Endothelial cell of umbilical vein (primary cell): ENCODE data around the gene EBPL. TPM values are rescaled to one million over a fixed set of nuclear protein-coding genes. Genes with fewer than 3 reads are reported as not detected.

Experiments used
- BruUV-seq: library from RNA; stranded (reverse); fragments of 400-500 nt; replicated peaks from 2 replicates; lab custom pipeline; 2021; lab: Mats Ljungman, UMichigan
- CTCF ChIA-PET: fragments of 300-600, 350-600 bp; sonication (Branson Sonifier 250); formaldehyde crosslinking; loops from one replicate; lab custom pipeline; 2021; ENCODE audit warnings: antibody characterized with exemption, inconsistent platforms; lab: Charles Lee
- POLR2A ChIA-PET: fragments of 300-600, 350-600 bp; sonication (Branson Sonifier 250); formaldehyde crosslinking; loops from one replicate; lab custom pipeline; 2021; ENCODE audit warnings: antibody characterized with exemption, inconsistent platforms; lab: Charles Lee
- DNase-seq: peaks from one replicate; pipeline ENCODE4 v3.0.0-alpha.2; 2011; ENCODE audit warnings: low read depth, low spot score
- FAIRE-seq: peaks from 2 replicates; lab custom pipeline; 2011; peaks lifted over from hg19 to GRCh38; lab: Jason Lieb, UNC
- H2AFZ ChIP-seq: 2 replicates; pipeline ENCODE4 v1.6.0; 2012; ENCODE audit warnings: low read depth, low read length, control low read depth, inconsistent platforms
- H3K27ac ChIP-seq: 2 replicates; pipeline ENCODE4 v1.5.1; 2011; ENCODE audit warnings: low read depth, mild to moderate bottlenecking, control low read depth, low read length, moderate library complexity; ENCODE audit not compliant: insufficient read depth
- H3K27me3 ChIP-seq, 2 experiments: 2 replicates each; pipeline versions ENCODE4 v1.6.0 to v1.6.1; 2011; ENCODE audit warnings: low read length in 2 of 2, mixed read lengths in 1 of 2; ENCODE audit not compliant: control insufficient read depth in 2 of 2, insufficient read depth in 2 of 2
- H3K36me3 ChIP-seq, 2 experiments: 2 replicates in 1 of 2; 3 replicates in 1 of 2; pipeline ENCODE4 v1.5.1; 2011; ENCODE audit warnings: low read length in 2 of 2, mild to moderate bottlenecking in 1 of 2, moderate library complexity in 1 of 2; ENCODE audit not compliant: control insufficient read depth in 2 of 2, insufficient read depth in 2 of 2; ENCODE audit errors: extremely low read depth in 1 of 2
- H3K4me1 ChIP-seq: 3 replicates; pipeline ENCODE4 v1.5.1; 2011; ENCODE audit warnings: mild to moderate bottlenecking, low read length; ENCODE audit not compliant: control insufficient read depth, insufficient read depth; ENCODE audit errors: extremely low read depth
- H3K4me2 ChIP-seq: 2 replicates; pipeline ENCODE4 v1.6.1; 2011; ENCODE audit warnings: low read length, control low read depth, mixed read lengths; ENCODE audit not compliant: insufficient read depth
- H3K4me3 ChIP-seq, 3 experiments: fragments of 200-600 bp in 1 of 3; sonication (generic), shearing (Covaris generic) in 1 of 3; replicated peaks in 1 of 3; 2 replicates each; pipeline ENCODE4 v1.5.1; 2011 to 2016; ENCODE audit warnings: control low read depth in 3 of 3, low read length in 3 of 3, mild to moderate bottlenecking in 2 of 3, inconsistent platforms in 1 of 3, low read depth in 1 of 3, moderate library complexity in 1 of 3; ENCODE audit not compliant: insufficient read depth in 1 of 3
- H3K79me2 ChIP-seq: 2 replicates; pipeline ENCODE4 v1.6.0; 2012; ENCODE audit warnings: low read length, inconsistent platforms; ENCODE audit not compliant: control insufficient read depth, insufficient read depth
- H3K9ac ChIP-seq: replicated peaks from 2 replicates; pipeline ENCODE3; 2011; ENCODE audit warnings: low read length, control low read depth; ENCODE audit not compliant: insufficient read depth; ENCODE audit errors: extremely low read depth
- H3K9me1 ChIP-seq: replicated peaks from 3 replicates; pipeline ENCODE4 v1.6.0; 2011; ENCODE audit warnings: mild to moderate bottlenecking, low read length; ENCODE audit not compliant: control insufficient read depth, insufficient read depth; ENCODE audit errors: extremely low read depth
- H3K9me3 ChIP-seq: replicated peaks from 2 replicates; pipeline ENCODE4 v1.5.1; 2012; ENCODE audit warnings: low read length, inconsistent platforms; ENCODE audit not compliant: control insufficient read depth, insufficient read depth
- H4K20me1 ChIP-seq: replicated peaks from 2 replicates; pipeline ENCODE3; 2011; ENCODE audit warnings: mild to moderate bottlenecking, low read length; ENCODE audit not compliant: control insufficient read depth, insufficient read depth; ENCODE audit errors: extremely low read depth
- CTCF ChIP-seq, 2 donors: IDR thresholded peaks; 1 replicate in 1 of 2; 2 replicates in 1 of 2; pipeline ENCODE4 v1.5.1; 2011; ENCODE audit warnings: low read length in 2 of 2, mild to moderate bottlenecking in 2 of 2, moderate library complexity in 2 of 2, control low read depth in 1 of 2, inconsistent platforms in 1 of 2, low read depth in 1 of 2; ENCODE audit not compliant: insufficient read depth in 1 of 2; ENCODE audit errors: extremely low read depth in 1 of 2
- EZH2 ChIP-seq: IDR thresholded peaks from 2 replicates; pipeline ENCODE4 v1.6.1; 2012; ENCODE audit warnings: borderline replicate concordance, low read depth, mild to moderate bottlenecking, moderate library complexity, low read length, inconsistent platforms; ENCODE audit not compliant: severe bottlenecking
- FOS ChIP-seq: IDR thresholded peaks from 2 replicates; pipeline ENCODE4 v1.6.1; 2011; ENCODE audit warnings: mild to moderate bottlenecking, low read length, moderate library complexity, borderline replicate concordance; ENCODE audit not compliant: insufficient read depth
- GATA2 ChIP-seq: IDR thresholded peaks from 2 replicates; pipeline ENCODE4 v1.7.0; 2011; ENCODE audit warnings: low read depth, mild to moderate bottlenecking, moderate library complexity, mixed read lengths, low read length; ENCODE audit not compliant: insufficient read length, insufficient read depth
- JUN ChIP-seq: IDR thresholded peaks from 2 replicates; pipeline ENCODE4 v1.6.1; 2011; ENCODE audit warnings: borderline replicate concordance, low read depth; ENCODE audit not compliant: insufficient read length, insufficient read depth
- MAX ChIP-seq: IDR thresholded peaks from 2 replicates; pipeline ENCODE4 v1.6.1; 2011; ENCODE audit not compliant: insufficient read depth, insufficient read length
- MYC ChIP-seq: IDR thresholded peaks from one replicate; pipeline ENCODE4 v1.6.1; 2011; ENCODE audit warnings: mild to moderate bottlenecking, low read depth, low read length
- POLR2A ChIP-seq: IDR thresholded peaks from 2 replicates; pipeline ENCODE4 v1.6.1; 2012; ENCODE audit warnings: low read depth, mild to moderate bottlenecking, control low read depth, low read length
- POLR2AphosphoS5 ChIP-seq: IDR thresholded peaks from 2 replicates; pipeline ENCODE4 v1.6.1; 2012; ENCODE audit warnings: low read depth, mild to moderate bottlenecking, control low read depth, low read length, moderate library complexity; ENCODE audit not compliant: insufficient read depth
- dilution Hi-C: fragments of 300-500 bp; cut with MboI; formaldehyde crosslinking; loops from one replicate; pipeline ENCODE4 v1.15.0; 2019; ENCODE audit warnings: low sequenced_read_pairs; ENCODE audit not compliant: extremely low pct_ligation_motif_present
- intact Hi-C: fragments of 100-400 bp; cut with micrococcal nuclease; formaldehyde crosslinking; loops from one replicate; pipeline ENCODE4 v1.10.0; 2022
- polyA plus RNA-seq, 4 experiments: library from polyadenylated mRNA; depleted of rRNA in 3 of 4; stranded (reverse) in 3 of 4; unstranded in 1 of 4; fragments of >200 nt; gene quantifications; 2 replicates each; pipeline versions ENCODE4 v1.2.1 to v1.2.3, GENCODE V29; 2011 to 2012; ENCODE audit warnings: missing spikeins in 1 of 4
- total RNA-seq: library from RNA; stranded (reverse); gene quantifications from 2 replicates; pipeline ENCODE4 v1.2.3, GENCODE V29; 2021

The EBPL gene
- total and polyA plus RNA-seq, 2 donors (not counting 3 experiments of a cell fraction or from before 2014, with no cell fraction given), result 75.5 to 159 TPM

GRCh38 chr13:49733181-49733951 is 42.1 kb upstream of the EBPL start:
- intact Hi-C loops, result no loop called here
- CTCF ChIA-PET, result interaction anchor here (0.6 to 1.4 kb wide), 2 partner anchors 10 to 168 kb away, joined by 3 read pairs; no protein-coding TSS in a partner anchor
- dilution Hi-C loops, result no loop called here
- FAIRE-seq (no peak), DNase-seq (peak; percentile 2)
- POLR2A ChIA-PET, result no interaction called here
- peaks cover 0 to 2% of the 10 kb centered on the region in 2 experiments for H3K36me3 ChIP-seq
- no peak overlapping the region for H3K9ac ChIP-seq
- no peaks in the 10 kb centered on the region for H4K20me1 ChIP-seq
- H3K9me3 ChIP-seq, result no peaks in the 10 kb centered on the region
- TF ChIP-seq MYC, result no peak
- no peak for TF ChIP-seq GATA2
- no peak for TF ChIP-seq EZH2
- no peak for TF ChIP-seq POLR2AphosphoS5
- TF ChIP-seq CTCF (IDR thresholded peaks at IDR 0.05; ENCODE audit: extremely low read depth in 1 of 2, insufficient read depth in 1 of 2, low read depth in 1 of 2, low read length in 2 of 2), result no peak
- no peak for TF ChIP-seq MAX
- no peak for TF ChIP-seq FOS
- TF ChIP-seq JUN, result no peak
- TF ChIP-seq POLR2A, result no peak
- peaks cover 7% of the 10 kb centered on the region for H3K4me1 ChIP-seq
- no TSS peak for BruUV-seq
- no peak overlapping the region for H3K4me2 ChIP-seq
- no peaks in the 10 kb centered on the region for H3K9me1 ChIP-seq
- no peaks in the 10 kb centered on the region for H3K79me2 ChIP-seq
- no peak overlapping the region for H3K4me3 ChIP-seq
- H2AFZ ChIP-seq, result no peak overlapping the region
- no peaks in the 10 kb centered on the region for H3K27me3 ChIP-seq
- H3K27ac ChIP-seq, result no peak overlapping the region
